NCI-H2196 treated with DMSO at 0.1 percent for 48 hours (cell line): ENCODE data around the gene PLEKHG2.
A peak's percentile ranks its signal among the peaks of the same experiment; 100 is the strongest.

ENCODE experiments used
- DNase-seq: peaks from one replicate; lab custom pipeline; 2025; ENCODE audit not compliant: unreplicated experiment; lab: John Stamatoyannopoulos, UW

Gene PLEKHG2

GRCh38 chr19:39405958-39406655 is 6.4 kb upstream of the PLEKHG2 start:
- no peak for DNase-seq

DNA sequence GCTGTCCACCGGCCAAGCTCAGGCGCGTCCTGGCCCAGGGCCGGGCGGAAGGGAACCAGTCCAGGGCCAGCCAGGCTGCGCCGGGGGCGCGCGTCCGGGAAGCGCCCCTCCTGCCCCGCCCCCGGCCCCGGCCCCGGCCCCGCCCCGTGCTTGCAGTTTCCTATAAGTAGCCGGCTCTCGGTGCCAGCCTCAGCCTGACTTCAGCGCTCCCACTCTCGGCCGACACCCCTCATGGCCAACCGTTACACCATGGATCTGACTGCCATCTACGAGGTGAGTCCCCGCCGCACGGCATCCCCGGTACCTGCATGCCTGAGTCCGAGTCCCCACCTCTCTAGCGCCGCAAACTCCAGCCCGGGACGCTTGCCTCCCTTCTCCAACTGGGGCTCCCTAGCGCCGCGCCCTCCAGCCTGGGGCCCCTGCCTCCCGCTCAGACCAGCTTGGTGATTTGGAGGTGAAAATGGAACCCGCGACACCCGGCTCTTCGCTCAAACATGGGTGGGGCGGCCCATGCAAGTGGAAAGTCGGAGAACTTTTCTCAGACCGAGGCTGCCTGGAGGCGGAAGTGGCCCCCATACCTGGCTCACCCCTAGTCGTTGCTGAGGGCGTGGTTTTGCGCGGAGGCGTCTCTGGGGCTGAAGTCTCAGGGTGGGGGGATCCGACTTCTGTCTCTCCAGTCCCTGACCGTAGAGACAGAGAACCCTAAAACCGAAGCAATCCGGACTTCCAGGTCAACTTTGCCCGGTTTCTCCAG is 5.6 kb upstream of the PLEKHG2 start, which contains the start of gene ZFP36:
Gene ZFP36 (plus strand): TSS at position 192 of the 754 bp plus-strand sequence. CDS start 58 bp downstream, at position 250.
- DNase-seq, result peak; percentile 49

- DNase-seq, result no peak
These were observed 5.1 kb upstream of the PLEKHG2 start for GRCh38 chr19:39407410-39407659.

- no peak for DNase-seq
These were observed 4.6 kb upstream of the PLEKHG2 start for GRCh38 chr19:39407660-39408391.

DNA sequence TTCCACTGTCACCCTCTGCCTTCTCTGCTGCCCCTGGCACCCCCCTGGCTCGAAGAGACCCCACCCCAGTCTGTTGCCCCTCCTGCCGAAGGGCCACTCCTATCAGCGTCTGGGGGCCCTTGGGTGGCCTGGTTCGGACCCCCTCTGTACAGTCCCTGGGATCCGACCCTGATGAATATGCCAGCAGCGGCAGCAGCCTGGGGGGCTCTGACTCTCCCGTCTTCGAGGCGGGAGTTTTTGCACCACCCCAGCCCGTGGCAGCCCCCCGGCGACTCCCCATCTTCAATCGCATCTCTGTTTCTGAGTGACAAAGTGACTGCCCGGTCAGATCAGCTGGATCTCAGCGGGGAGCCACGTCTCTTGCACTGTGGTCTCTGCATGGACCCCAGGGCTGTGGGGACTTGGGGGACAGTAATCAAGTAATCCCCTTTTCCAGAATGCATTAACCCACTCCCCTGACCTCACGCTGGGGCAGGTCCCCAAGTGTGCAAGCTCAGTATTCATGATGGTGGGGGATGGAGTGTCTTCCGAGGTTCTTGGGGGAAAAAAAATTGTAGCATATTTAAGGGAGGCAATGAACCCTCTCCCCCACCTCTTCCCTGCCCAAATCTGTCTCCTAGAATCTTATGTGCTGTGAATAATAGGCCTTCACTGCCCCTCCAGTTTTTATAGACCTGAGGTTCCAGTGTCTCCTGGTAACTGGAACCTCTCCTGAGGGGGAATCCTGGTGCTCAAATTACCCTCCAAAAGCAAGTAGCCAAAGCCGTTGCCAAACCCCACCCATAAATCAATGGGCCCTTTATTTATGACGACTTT is 3.9 kb upstream of the PLEKHG2 start:
- DNase-seq, result peak; percentile 26

DNA sequence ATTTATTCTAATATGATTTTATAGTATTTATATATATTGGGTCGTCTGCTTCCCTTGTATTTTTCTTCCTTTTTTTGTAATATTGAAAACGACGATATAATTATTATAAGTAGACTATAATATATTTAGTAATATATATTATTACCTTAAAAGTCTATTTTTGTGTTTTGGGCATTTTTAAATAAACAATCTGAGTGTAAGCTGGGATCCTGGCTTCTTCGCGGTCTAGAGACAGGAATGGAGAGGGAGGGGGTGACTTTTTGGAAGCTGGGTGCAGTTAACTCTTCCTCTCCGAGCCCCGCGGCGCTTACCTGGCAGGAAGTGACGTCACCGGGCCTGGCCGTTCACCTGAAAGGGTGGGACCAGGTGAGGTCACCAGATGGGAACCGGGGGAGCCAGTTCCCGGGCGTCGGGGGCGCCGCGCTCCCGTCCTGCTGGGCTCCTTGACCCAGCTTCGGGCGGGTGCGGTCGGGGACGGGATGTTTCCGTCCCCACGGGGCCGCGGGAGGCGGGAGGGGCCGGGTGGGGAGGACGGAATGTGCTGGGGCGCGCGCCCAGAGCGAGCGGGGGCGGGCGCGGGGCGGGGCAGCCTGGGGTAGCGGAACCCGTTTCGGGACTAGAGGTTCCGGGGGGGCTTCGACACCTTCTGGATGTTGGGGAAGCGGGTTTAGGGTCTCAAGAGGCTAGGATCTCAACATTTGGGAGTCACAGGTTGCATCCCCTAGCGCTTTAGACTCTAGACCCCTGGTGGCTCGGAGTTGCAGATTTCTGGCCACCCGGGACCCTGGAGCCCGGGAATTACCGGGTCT is 3.1 kb upstream of the PLEKHG2 start:
- peak; percentile 86 for DNase-seq

GRCh38 chr19:39410017-39410830 is 2.2 kb upstream of the PLEKHG2 start:
- no peak for DNase-seq

GRCh38 chr19:39410831-39411080 is 1.7 kb upstream of the PLEKHG2 start:
- no peak for DNase-seq

DNA sequence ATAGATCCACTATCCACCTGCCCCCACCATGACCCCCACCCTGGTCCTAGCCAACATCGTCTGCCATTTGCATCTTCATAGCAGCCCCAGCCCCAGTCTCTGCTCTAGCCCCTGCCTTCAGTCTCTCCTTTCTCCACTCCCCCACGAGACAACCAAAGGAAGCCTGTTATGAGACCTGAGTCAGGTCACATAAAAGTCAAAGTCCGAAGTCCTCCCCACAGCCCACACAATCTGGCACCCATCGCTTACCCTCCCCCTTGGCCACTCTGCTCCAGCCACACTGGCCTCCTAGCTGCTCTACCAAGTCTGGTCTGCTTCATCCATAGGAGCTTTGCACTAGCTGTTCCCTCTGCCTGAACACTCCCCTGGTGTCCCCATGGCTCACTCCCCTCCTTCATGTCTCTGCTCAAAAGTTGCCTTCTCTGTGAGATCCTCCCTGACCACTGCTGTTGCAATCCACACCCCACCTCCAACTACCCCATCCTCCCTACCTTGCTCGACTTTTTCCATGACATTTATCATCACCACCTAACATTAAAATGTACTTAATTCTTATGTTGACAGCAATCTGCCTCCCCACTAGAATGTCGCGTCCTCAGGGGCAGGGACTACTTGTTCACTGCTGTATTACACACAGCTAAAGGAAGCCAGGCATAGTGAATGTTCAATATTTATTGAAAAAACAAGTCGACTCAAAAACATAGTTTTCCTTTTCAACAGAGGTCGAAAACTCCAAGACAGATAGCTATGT is 1.2 kb upstream of the PLEKHG2 start:
- DNase-seq, result no peak

DNA sequence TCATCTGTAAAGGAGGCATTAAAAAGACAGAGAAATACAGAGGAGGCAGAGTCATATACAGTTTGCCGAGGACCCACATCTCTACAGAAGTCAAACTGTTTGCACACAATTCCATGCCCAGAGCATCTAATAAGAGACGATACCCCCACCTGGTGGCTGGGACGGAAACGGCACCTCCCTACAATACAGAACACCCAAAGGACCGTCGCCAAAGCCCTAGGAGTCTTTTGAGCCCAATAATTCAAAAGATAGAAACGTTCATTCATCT is 703 bp upstream of the PLEKHG2 start:
- peak; percentile 89 for DNase-seq

- DNase-seq, result no peak
These were observed 400 bp downstream of the PLEKHG2 start for GRCh38 chr19:39412867-39413271.

GRCh38 chr19:39413272-39413910 is 922 bp downstream of the PLEKHG2 start:
- DNase-seq, result no peak

- DNase-seq, result no peak
These were observed 1.6 kb downstream of the PLEKHG2 start for GRCh38 chr19:39413911-39414608.

DNA sequence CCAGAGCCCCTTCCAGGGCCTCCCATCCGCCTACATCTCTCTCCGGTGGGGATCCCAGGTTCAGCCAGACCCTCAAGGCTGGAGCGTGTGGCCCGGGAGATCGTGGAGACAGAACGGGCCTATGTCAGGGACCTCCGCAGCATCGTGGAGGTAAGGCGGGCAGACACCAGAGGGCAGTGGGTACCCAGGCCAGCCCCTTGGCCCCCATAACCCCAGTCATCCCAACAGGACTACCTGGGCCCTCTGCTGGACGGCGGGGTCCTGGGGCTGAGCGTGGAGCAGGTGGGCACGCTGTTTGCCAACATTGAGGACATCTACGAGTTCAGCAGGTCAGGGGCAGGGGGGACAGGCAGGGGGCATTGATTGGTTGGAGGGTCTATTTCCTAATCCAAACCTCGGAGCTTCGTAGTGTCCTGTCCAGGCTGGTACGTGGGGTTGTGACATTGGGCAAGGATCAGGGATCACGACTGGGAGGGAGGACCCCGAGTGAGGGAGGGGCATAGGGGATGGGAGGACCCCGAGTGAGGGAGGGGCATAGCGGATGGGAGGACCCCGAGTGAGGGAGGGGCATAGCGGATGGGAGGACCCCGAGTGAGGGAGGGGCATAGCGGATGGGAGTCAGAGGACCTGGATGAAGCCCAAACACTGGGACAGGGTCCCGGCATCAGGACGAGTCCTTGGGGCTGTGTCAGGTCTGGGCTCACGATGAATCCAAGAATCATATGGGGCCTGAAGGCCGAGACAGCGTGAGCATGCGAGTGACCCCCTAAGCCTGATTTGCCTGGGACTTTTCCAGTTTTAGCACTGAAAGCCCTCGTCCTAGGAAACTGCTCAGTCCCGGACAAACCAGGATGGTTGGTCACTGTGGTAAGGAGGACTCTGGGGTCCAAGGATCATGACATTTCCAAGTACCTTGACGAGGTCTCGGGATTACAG is 2.9 kb downstream of the PLEKHG2 start:
- DNase-seq, result no peak

GRCh38 chr19:39416152-39417120 is 4.0 kb downstream of the PLEKHG2 start:
- DNase-seq, result no peak
